ENCODE measurements around the gene RELN.

Gene RELN

GRCh38 chr7:103446049-103446520 is 543.4 kb downstream of the RELN start, which contains the start of gene SLC26A5:
Gene SLC26A5, minus strand, starts transcription at chr7:103446207. Its CDS starts 24,693 bp downstream, at chr7:103421514.
- DNase-seq = no peak

DNA sequence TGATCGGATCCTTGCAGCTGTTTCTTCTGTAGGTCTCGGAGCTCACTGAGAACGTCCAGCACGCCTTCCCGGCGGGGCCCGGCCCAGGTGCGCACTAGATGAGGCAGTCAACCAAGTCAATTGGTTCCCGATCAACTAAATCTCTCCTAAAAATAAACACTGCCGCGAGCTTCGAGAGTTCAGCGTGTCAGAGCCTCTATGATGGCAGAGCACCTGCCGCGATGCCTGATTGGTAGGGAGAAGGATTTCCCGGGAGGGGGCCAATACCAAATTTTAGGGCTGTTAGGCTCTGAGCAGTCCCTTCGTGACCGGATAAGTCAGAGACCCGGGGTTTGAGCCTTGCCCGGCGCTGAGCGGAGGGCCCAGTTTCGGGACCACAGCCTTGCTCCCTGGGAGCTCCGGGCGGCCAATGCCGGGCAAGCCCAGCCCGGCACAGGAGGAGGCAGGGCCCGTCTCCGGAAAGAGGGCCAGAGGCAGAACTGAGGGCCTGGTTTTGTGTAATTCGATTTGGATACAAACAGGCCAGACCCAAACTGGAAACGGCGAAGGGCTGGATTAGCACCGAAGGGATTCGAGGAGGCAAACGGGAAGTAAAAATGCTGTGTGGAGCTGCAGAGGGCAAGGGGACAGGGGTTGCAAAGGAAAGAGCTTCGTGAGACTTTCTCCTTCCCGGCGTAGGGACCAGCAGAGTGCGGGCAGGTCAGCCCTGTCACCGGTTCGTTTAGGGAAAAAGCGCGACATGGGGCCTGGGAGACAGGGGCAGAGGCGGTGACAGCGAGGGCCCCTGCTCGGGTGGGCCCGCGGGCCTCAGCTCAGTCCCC is 544.0 kb downstream of the RELN start:
- no peak for DNase-seq

DNA sequence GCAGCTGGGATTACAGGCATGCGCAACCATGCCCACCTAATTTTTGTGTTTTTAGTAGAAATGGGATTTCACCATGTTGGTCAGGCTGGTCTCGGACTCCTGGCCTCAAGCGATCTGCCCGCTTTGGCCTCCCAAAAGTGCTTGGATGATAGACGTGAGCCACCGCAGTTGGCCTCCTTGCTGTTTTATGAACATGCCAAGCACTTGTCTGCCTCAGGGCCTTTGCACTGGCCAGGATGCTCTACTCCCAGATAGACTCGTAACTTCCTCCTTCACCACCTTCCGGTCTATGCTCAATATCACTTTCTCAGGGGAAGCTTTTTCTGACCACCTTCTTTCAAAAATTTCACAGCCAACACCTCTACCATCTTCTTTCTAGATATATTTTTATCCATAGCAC is 549.8 kb downstream of the RELN start:
- DNase-seq = no peak

DNA sequence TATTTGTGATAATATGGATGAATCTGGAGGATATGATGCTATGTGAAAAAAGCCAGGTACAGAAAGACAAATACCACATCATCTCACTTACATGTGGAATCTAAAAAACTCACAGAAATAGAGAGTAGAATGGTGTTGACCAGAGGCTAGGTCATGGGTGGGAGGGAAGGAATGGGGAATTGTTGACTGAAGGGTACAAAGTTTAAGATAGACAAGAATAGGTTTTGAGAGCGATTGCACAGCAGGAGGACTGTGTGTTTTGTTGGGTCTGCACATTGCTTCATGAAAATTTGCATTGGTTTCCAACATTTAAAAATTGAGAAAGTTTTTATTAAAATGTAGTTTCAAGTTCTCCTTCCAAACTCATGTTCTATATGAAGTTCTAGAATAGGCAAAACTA is 551.8 kb downstream of the RELN start:
- no peak for DNase-seq

DNA sequence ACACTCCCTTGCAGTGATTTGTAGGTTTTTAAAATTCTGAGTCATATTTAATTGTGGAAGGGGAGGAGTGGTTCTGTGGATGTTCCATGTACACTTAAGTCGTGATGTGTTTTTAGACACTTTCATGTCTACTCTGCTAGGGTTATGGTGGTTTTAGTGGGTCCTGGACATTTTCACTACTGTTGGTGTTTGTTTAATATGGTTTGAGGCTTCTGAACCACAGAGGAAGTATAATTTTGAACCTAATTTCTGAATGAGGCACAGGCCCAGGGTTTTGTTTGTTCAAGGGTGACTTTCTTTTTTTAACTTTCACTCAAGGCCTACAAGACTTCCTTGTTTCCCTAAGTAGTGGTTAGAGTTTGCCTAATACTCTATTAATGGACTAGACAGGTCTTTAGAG is 556.7 kb downstream of the RELN start:
- DNase-seq = no peak

- no peak for DNase-seq
These were observed 564.3 kb downstream of the RELN start for GRCh38 chr7:103425177-103425576.

- no peak for DNase-seq
These were observed 565.8 kb downstream of the RELN start for GRCh38 chr7:103423467-103424179.
